GM20000 (cell line): ENCODE data around the gene USP6.
A peak's percentile ranks its signal among the peaks of the same experiment; 100 is the strongest.

Experiments
- DNase-seq: peaks from one replicate; pipeline ENCODE4 v3.0.0; 2012; ENCODE audit warnings: low spot score
- TF ChIP-seq, protein P1 (sequence below): IDR thresholded peaks from 2 replicates; pipeline ENCODE4 v1.5.1; 2012; ENCODE audit warnings: mild to moderate bottlenecking, control low read depth; ENCODE audit errors: extremely low read depth, missing control alignments

The USP6 gene

DNA sequence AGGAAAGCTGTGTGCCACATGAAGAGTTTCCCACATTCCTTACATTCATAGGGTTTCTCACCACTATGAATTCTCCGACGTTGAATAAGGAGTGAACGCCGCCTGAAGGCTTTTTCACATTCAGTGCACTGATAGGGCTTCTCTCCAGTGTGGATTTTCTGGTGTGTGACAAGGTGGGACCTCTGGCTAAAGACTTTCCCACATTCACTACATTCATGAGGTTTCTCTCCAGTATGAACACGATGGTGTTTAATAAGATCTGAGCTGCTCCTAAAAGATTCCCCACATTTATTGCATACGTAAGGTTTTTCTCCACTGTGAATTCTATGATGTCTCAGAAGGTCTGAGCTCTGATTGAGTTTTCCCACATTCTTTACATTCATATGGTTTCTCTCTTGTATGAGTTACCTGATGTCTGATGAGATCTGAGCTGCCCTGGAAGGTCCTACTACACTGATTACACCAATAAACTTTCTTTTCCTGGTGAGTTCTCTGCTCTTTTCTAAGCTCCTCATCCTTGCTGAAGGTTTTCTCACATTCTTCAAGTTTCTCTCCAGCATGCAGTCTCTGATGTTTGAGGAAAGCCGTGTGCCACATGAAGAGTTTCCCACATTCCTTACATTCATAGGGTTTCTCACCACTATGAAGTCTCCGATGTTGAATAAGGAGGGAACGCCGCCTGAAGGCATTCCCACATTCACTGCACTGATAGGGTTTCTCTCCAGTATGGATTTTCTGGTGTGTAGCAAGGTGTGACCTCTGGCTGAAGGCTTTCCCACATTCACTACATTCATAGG lies 65.9 kb downstream of the USP6 start:
- TF ChIP-seq, protein P1, sequence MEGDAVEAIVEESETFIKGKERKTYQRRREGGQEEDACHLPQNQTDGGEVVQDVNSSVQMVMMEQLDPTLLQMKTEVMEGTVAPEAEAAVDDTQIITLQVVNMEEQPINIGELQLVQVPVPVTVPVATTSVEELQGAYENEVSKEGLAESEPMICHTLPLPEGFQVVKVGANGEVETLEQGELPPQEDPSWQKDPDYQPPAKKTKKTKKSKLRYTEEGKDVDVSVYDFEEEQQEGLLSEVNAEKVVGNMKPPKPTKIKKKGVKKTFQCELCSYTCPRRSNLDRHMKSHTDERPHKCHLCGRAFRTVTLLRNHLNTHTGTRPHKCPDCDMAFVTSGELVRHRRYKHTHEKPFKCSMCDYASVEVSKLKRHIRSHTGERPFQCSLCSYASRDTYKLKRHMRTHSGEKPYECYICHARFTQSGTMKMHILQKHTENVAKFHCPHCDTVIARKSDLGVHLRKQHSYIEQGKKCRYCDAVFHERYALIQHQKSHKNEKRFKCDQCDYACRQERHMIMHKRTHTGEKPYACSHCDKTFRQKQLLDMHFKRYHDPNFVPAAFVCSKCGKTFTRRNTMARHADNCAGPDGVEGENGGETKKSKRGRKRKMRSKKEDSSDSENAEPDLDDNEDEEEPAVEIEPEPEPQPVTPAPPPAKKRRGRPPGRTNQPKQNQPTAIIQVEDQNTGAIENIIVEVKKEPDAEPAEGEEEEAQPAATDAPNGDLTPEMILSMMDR: no peak
- DNase-seq: no peak

DNA sequence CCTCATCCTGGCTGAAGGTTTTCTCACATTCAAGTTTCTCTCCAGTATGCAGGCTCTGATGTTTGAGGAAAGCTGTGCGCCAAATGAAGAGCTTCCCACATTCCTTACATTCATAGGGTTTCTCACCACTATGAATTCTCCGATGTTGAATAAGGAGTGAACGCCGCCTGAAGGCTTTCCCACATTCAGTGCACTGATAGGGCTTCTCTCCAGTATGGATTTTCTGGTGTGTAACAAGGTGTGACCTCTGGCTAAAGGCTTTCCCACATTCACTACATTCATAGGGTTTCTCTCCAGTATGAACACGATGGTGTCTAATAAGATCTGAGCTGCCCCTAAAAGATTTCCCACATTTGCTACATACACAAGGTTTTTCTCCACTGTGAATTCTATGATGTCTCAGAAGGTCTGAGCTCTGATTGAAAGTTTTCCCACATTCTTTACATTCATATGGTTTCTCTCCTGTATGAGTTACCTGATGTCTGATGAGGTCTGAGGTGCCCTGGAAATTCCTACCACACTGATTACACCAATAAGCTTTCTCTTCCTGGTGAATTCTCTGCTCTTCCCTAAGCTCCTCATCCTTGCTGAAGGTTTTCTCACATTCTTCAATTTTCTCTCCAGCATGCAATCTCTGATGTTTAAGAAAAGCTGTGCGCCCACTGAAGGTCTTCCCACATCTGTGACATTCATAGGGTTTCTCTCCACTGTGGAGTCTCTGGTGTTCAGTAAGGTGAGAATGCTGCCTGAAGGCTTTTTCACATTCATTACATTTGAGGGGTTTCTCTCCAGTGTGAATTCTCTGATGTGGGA lies 67.0 kb downstream of the USP6 start:
- DNase-seq: no peak
- TF ChIP-seq, protein P1: no peak

DNA sequence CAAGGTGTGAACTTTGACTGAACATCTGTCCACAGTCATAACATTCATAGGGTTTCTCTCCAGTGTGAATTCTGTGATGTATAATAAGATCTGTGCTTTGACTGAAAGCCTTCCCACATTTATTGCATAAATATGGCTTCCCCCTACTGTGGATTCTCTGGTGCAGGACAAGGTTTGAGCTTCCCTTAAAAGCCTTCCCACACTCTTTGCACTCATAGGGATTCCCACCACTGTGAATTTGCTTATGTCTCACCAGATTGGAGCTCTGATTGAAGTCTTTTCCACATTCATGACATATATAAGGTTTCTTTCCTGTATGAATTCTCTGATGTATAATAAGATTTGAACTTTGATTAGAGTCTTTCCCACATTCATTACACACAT lies 67.6 kb downstream of the USP6 start:
- no peak for DNase-seq
- TF ChIP-seq, protein P1: no peak

DNA sequence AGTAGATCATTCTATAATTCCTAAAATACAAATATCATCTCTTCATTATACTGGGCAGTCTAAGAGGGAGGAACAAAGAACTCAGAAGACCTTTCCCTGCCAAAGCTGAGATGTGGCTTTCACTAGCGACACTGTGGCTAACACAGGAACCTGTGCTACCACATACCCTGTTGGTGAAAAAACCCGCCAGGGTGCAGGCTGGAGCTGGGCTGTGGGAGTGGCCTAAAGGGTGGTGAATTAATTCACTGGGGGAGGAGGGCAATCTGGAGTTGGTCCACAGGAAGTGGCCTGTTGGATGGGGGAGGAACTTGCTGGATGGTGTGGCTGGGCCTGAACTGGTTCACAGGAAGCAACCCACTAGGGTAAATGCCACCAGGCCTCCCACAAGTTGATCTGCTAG lies 68.5 kb downstream of the USP6 start:
- no peak for DNase-seq
- TF ChIP-seq, protein P1: no peak

DNA sequence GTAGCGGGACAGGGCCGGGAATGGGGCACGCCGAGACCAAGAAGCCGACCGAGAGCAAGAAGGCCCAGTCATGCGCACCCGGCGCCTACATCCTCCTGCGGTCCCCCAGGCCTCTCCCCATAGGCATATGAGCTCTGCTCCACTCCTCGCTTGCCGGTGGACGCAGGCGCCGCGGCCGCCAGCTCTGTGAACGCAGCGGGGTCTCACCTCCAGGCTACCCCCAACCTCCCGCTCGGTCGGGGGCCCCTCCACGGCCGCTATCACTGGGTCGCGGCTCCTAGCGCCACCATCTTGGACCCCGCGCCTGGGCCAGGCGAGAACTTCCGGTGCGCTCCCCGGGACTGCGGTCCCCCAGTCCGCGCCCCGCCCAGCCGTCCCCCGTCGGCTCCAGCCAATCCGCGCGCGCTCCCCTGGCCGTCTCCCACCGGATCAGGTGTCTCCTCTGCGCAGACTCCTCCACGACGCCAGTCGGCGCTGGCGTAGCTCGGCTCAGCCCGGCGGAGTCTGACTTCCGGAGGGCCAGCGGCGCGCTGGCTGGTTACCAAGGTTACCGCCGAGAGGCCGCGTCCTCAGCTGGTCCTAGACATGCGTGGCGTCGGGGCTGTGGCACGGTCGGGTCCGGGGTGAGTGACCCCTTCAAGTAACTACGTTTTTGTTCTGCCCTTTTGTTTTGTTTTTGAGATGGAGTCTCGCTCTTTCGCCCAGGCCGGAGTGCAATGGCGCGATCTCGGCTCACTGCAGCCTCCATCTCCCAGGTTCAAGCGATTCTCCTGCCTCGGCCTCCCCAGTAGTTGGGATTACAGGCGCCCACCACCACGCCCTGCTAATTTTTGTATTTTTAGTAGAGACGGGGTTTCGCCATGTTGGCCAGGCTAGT lies 75.9 kb downstream of the USP6 start, which contains the start of gene ZNF594:
Gene ZNF594, minus strand, starts transcription at position 328 of the 877 bp plus-strand sequence. CDS start 7,612 bp downstream, outside the sequence.
- TF ChIP-seq, protein P1: peak; percentile 83
- peak; percentile 97 for DNase-seq

DNA sequence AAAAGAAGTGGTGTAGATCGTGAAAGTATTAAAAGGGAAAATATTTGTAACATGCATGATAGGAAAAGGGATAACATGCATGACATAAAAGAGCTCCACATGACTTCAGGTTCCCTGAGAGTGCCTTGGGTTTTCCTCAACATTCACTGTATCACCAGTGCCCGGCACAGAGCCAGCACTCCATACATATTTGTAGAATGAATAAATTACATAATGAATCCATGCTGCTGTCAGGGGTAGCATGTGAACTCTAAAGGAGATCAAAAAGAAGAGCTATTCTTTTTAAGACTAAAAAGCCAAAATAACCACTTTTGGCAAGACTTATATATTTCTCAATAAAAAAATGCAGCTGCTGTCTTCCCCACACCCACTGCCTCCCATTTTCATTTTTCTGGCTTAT lies 78.5 kb downstream of the USP6 start:
- DNase-seq: no peak
- TF ChIP-seq, protein P1: no peak

DNA sequence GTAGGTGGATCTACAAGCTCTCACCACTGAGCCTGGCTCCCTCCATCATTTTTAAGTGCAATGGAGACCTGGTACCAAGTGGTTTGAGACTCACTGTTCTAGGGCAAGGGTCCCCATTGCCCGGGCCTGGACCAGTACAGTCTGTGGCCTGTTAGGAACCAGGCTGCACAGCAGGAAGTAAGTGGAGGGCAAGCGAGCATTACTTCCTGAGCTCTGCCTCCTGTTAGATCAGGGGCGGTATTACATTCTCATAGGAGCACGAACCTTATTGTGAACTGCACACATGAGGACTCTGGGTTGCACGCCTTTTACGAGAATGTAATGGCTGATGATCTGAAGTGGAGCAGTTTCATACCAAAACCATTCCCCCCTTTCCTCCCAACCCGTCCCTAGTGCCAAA lies 82.6 kb downstream of the USP6 start:
- no peak for DNase-seq
- TF ChIP-seq, protein P1: no peak
